NCI-H2107 (cell line): ENCODE measurements around the gene CS.
"Not testable (repeated sequence)": the region's sequence is repeated elsewhere in the genome, so short reads cannot be mapped to it uniquely, and the experiment has no call there.

Experiments
- DNase-seq: peaks from one replicate; lab custom pipeline; 2025; lab: John Stamatoyannopoulos, UW

The CS gene

GRCh38 chr12:56321027-56321426, 20.9 kb upstream of the CS start:
- no peak for DNase-seq

GRCh38 chr12:56317675-56318074, 17.5 kb upstream of the CS start:
- no peak for DNase-seq

- peak; percentile 91 for DNase-seq
These were observed 15.7 kb upstream of the CS start, which contains the start of gene CNPY2 for GRCh38 chr12:56315622-56316473. Gene CNPY2 (minus strand): TSS chr12:56315988. CDS start chr12:56315217, 771 bp downstream.

GRCh38 chr12:56315249-56315621, 15.1 kb upstream of the CS start:
- DNase-seq, result no peak

- no peak for DNase-seq
These were observed 10.9 kb upstream of the CS start for GRCh38 chr12:56311003-56311402.

- DNase-seq, result no peak
These were observed 8.6 kb upstream of the CS start for GRCh38 chr12:56308714-56309113.

GRCh38 chr12:56307221-56307965, 7.3 kb upstream of the CS start:
- DNase-seq, result no peak

GRCh38 chr12:56304872-56305590, 4.9 kb upstream of the CS start:
- DNase-seq, result no peak

GRCh38 chr12:56304276-56304675, 4.1 kb upstream of the CS start:
- DNase-seq, result no peak

- no peak for DNase-seq
These were observed 724 bp upstream of the CS start for GRCh38 chr12:56300644-56301464.

- no peak for DNase-seq
These were observed 750 bp downstream of the CS start for GRCh38 chr12:56299308-56299852.

- no peak for DNase-seq
These were observed 1.3 kb downstream of the CS start for GRCh38 chr12:56298828-56299227.

- DNase-seq, result no peak
These were observed 2.7 kb downstream of the CS start for GRCh38 chr12:56297400-56297799.

GRCh38 chr12:56296295-56296694, 3.8 kb downstream of the CS start:
- no peak for DNase-seq

- no peak for DNase-seq
These were observed 6.3 kb downstream of the CS start for GRCh38 chr12:56293795-56294194.

- DNase-seq, result no peak
These were observed 11.3 kb downstream of the CS start for GRCh38 chr12:56288705-56289387.

GRCh38 chr12:56286044-56286830, 13.9 kb downstream of the CS start:
- no peak for DNase-seq

GRCh38 chr12:56284263-56284662, 15.9 kb downstream of the CS start:
- not testable (repeated sequence) for DNase-seq

- DNase-seq, result no peak
These were observed 17.6 kb downstream of the CS start for GRCh38 chr12:56282579-56282978.

- DNase-seq, result no peak
These were observed 18.1 kb downstream of the CS start for GRCh38 chr12:56282030-56282429.
